K562 (cell line): Measurements from ENCODE around the gene SGMS1. TPM values are rescaled to one million over a fixed set of nuclear protein-coding genes. Genes with fewer than 3 reads are reported as not detected.
A peak's percentile ranks its signal among the peaks of the same experiment; 100 is the strongest.

Experiments
- ATAC-seq: fragments of 200-7000 bp; cut with Tn5 transposase; 3 replicates; pipeline ENCODE4 v1.9.1; 2020; ENCODE audit warnings: moderate library complexity
- BruUV-seq: library from RNA; stranded (reverse); fragments of 400-500 nt; replicated peaks from 2 replicates; lab custom pipeline; 2021; lab: Mats Ljungman, UMichigan
- CTCF ChIA-PET: fragments of 300-600 bp; formaldehyde crosslinking; extraction: SDS; loops from one replicate; lab custom pipeline; 2021; ENCODE audit warnings: low intra/inter-chr PET ratio; lab: Yijun Ruan, JAX
- POLR2A ChIA-PET: fragments of 300-600, 350-650 bp; sonication (Branson Sonifier 250); formaldehyde crosslinking; extraction: SDS; loops from one replicate; lab custom pipeline; 2021; ENCODE audit warnings: antibody characterized with exemption, inconsistent platforms; lab: Yijun Ruan, JAX
- DNase-seq, 4 experiments: peaks; one replicate each; pipeline versions ENCODE4 v3.0.0 to v3.0.0-alpha.2; 2011 to 2018; ENCODE audit warnings: low spot score in 3 of 4, mixed read lengths in 3 of 4; ENCODE audit errors: extremely low read depth in 1 of 4
- FAIRE-seq: peaks from 2 replicates; lab custom pipeline; 2011; peaks lifted over from hg19 to GRCh38; lab: Jason Lieb, UNC
- H2AFZ ChIP-seq: 2 replicates; pipeline ENCODE4 v1.6.0; 2011; ENCODE audit warnings: low read depth, low read length, control low read depth, inconsistent platforms
- H3K27ac ChIP-seq: fragments of 200-600 bp; 3 replicates; pipeline ENCODE4 v1.8.0; 2011; ENCODE audit warnings: low read depth, mild to moderate bottlenecking, control low read depth, inconsistent platforms, low read length, moderate library complexity, mixed read lengths; ENCODE audit errors: extremely low read depth
- H3K27me3 ChIP-seq, 2 experiments: fragments of 300-600 bp in 1 of 2; 2 replicates in 1 of 2; 3 replicates in 1 of 2; pipeline versions ENCODE4 v1.6.0 to v1.8.0; 2011; ENCODE audit warnings: inconsistent platforms in 2 of 2, low read length in 2 of 2, mild to moderate bottlenecking in 1 of 2, mixed read lengths in 1 of 2, moderate library complexity in 1 of 2; ENCODE audit not compliant: control insufficient read depth in 2 of 2, insufficient read depth in 2 of 2
- H3K36me3 ChIP-seq: fragments of 300-600 bp; 3 replicates; pipeline ENCODE4 v1.8.0; 2011; ENCODE audit warnings: mild to moderate bottlenecking, low read length, inconsistent platforms; ENCODE audit not compliant: control insufficient read depth, insufficient read depth
- H3K4me1 ChIP-seq, 2 experiments: fragments of 200-600 bp in 1 of 2; replicated peaks in 1 of 2; 2 replicates in 1 of 2; 3 replicates in 1 of 2; pipeline versions ENCODE4 v1.5.1 to v1.8.0; 2011; ENCODE audit warnings: inconsistent platforms in 2 of 2, low read length in 2 of 2, mild to moderate bottlenecking in 1 of 2, mixed read lengths in 1 of 2, moderate library complexity in 1 of 2; ENCODE audit not compliant: control insufficient read depth in 2 of 2, insufficient read depth in 2 of 2
- H3K4me2 ChIP-seq: 2 replicates; pipeline ENCODE4 v1.6.1; 2011; ENCODE audit warnings: low read length, control low read depth, inconsistent platforms, mixed read lengths; ENCODE audit not compliant: insufficient read depth
- H3K4me3 ChIP-seq: fragments of 200-600 bp; sonication (generic), shearing (Covaris generic); 2 replicates; pipeline ENCODE4 v1.5.1; 2016; ENCODE audit warnings: control low read depth, inconsistent platforms
- H3K79me2 ChIP-seq: fragments of 200-600 bp; 3 replicates; pipeline ENCODE4 v1.8.0; 2011; ENCODE audit warnings: low read length, inconsistent platforms; ENCODE audit not compliant: control insufficient read depth, insufficient read depth
- H3K9ac ChIP-seq, 2 experiments: 2 replicates each; pipeline versions ENCODE4 v1.6.0 to v1.6.1; 2011; ENCODE audit warnings: low read depth in 2 of 2, low read length in 2 of 2, control low read depth in 1 of 2, inconsistent platforms in 1 of 2, mild to moderate bottlenecking in 1 of 2, mixed read lengths in 1 of 2; ENCODE audit not compliant: insufficient read depth in 1 of 2
- H3K9me1 ChIP-seq: one replicate; pipeline ENCODE4 v1.6.0; 2011; ENCODE audit warnings: inconsistent platforms, mild to moderate bottlenecking, low read length, moderate library complexity; ENCODE audit not compliant: control insufficient read depth, insufficient read depth
- H3K9me3 ChIP-seq: replicated peaks from 2 replicates; pipeline ENCODE4 v1.5.1; 2011; ENCODE audit warnings: low read depth, low read length, inconsistent platforms; ENCODE audit not compliant: control insufficient read depth, insufficient read depth
- H4K20me1 ChIP-seq: replicated peaks from 2 replicates; pipeline ENCODE4 v1.6.1; 2011; ENCODE audit warnings: low read length, inconsistent platforms, mixed read lengths; ENCODE audit not compliant: control insufficient read depth, insufficient read depth
- FOSL1 ChIP-seq: fragments of 200-800 bp; sonication (Bioruptor generic); conservative IDR thresholded peaks from 2 replicates; pipeline ENCODE4 v1.6.1; 2016; ENCODE audit warnings: missing genetic modification characterization, missing compliant biosample characterization
- FOXM1 ChIP-seq, 2 experiments: fragments of 450-650 bp in 1 of 2; sonication (generic) in 1 of 2; formaldehyde crosslinking in 1 of 2; IDR thresholded peaks; 2 replicates each; pipeline versions ENCODE4 v1.6.1 to v1.9.0; 2017 to 2022; ENCODE audit warnings: low read depth in 2 of 2, mild to moderate bottlenecking in 2 of 2, missing genetic modification reagents in 1 of 2, moderate library complexity in 1 of 2
- HDAC1 ChIP-seq, 2 experiments: fragments of 450-650 bp; IDR thresholded peaks; 2 replicates each; pipeline ENCODE4 v1.6.1; 2016 to 2017; ENCODE audit warnings: inconsistent platforms in 1 of 2, mild to moderate bottlenecking in 1 of 2, moderate library complexity in 1 of 2
- JUND ChIP-seq, 2 experiments: IDR thresholded peaks; 2 replicates in 1 of 2; 3 replicates in 1 of 2; pipeline ENCODE4 v1.6.1; 2011; ENCODE audit warnings: borderline replicate concordance in 2 of 2, low read depth in 2 of 2, low read length in 2 of 2, improper control_type of control experiment in 1 of 2, missing biosample characterization in 1 of 2, missing genetic modification characterization in 1 of 2, missing genetic modification reagents in 1 of 2
- MEIS2 ChIP-seq: fragments of 450-650 bp; IDR thresholded peaks from 2 replicates; pipeline ENCODE4 v1.6.1; 2014; ENCODE audit warnings: mild to moderate bottlenecking; ENCODE audit not compliant: partially characterized antibody
- NFE2 ChIP-seq: IDR thresholded peaks from 2 replicates; pipeline ENCODE4 v1.6.1; 2014; ENCODE audit warnings: antibody characterized with exemption, low read depth
- PHB2 ChIP-seq: fragments of 450-650 bp; IDR thresholded peaks from 2 replicates; pipeline ENCODE4 v1.6.1; 2017; ENCODE audit warnings: low read depth
- PKNOX1 ChIP-seq: fragments of 450-650 bp; IDR thresholded peaks from 2 replicates; pipeline ENCODE4 v1.6.1; 2016
- SMARCA4 ChIP-seq: fragments of 450-650 bp; IDR thresholded peaks from 2 replicates; pipeline ENCODE4 v1.6.1; 2016
- TEAD1 ChIP-seq, 2 experiments: fragments of 450-650 bp in 1 of 2; sonication (generic) in 1 of 2; formaldehyde crosslinking; IDR thresholded peaks; 2 replicates each; pipeline versions ENCODE4 v1.4.0 to v1.8.0; 2020 to 2022; ENCODE audit warnings: mild to moderate bottlenecking in 2 of 2, missing genetic modification reagents in 1 of 2
- ZNF282 ChIP-seq: sonication (generic); formaldehyde crosslinking; IDR thresholded peaks from 2 replicates; pipeline ENCODE4 v1.8.1; 2023; ENCODE audit warnings: missing genetic modification reagents
- ZNF444 ChIP-seq: fragments of 250-450 bp; sonication (Bioruptor Pico); IDR thresholded peaks from 2 replicates; pipeline ENCODE4 v1.4.0; 2020; ENCODE audit warnings: mild to moderate bottlenecking, moderate library complexity
- in situ Hi-C: fragments of 300-500 bp; cut with MboI; formaldehyde crosslinking; loops from 4 replicates; pipeline ENCODE4 v1.15.0; 2018; ENCODE audit warnings: inconsistent platforms, mixed read lengths
- intact Hi-C: fragments of 100-400 bp; cut with micrococcal nuclease; formaldehyde crosslinking; loops from 2 replicates; pipeline ENCODE4 v1.14.2; 2022
- polyA plus RNA-seq, 8 experiments: library from polyadenylated mRNA; depleted of rRNA in 4 of 8; stranded (reverse) in 5 of 8; unstranded in 3 of 8; fragments of >200 nt; fragmentation: Nextera tagmentation in 2 of 8; fragmentation: Illumina TruSeq in 1 of 8; extraction: Ambion mirVana in 2 of 8; extraction: Trizol in 1 of 8; gene quantifications; 2 replicates each; pipeline versions ENCODE4 v1.2.1 to v1.2.3, GENCODE V29; 2011 to 2014; ENCODE audit warnings: inconsistent platforms in 1 of 8, missing spikeins in 1 of 8
- total RNA-seq, 7 experiments: library from RNA; depleted of rRNA in 6 of 7; stranded (reverse); fragments of >200 nt in 6 of 7; fragmentation: Illumina TruSeq in 2 of 7; extraction: Trizol in 2 of 7; gene quantifications; 2 replicates each; pipeline versions ENCODE4 v1.2.1 to v1.2.3, GENCODE V29; 2011 to 2021; ENCODE audit warnings: low replicate concordance in 1 of 7

The SGMS1 gene
- total and polyA plus RNA-seq, 9 of the 15 experiments (the other 6 are each of a cell fraction or from before 2014, with no cell fraction given): 22.6 to 232 (median 82.2) TPM

GRCh38 chr10:50497758-50498157, 126.0 kb downstream of the SGMS1 start:
- Histone ChIP-seq H3K4me3 (no peak overlapping the region), H2AFZ (no peak overlapping the region), H4K20me1 (no peaks in the 10 kb centered on the region), H3K9ac (no peak overlapping the region), H3K4me2 (no peak overlapping the region), H3K4me1 (peaks cover 3 to 17% of the 10 kb centered on the region in 2 experiments; a peak in 3 of 5 replicates), H3K9me1 (no peaks in the 10 kb centered on the region), H3K36me3 (no peaks in the 10 kb centered on the region; the same call in 2 of the 3 replicates), H3K79me2 (peaks cover 36% of the 10 kb centered on the region), H3K27me3 (no peaks in the 10 kb centered on the region)
- no TSS peak for BruUV-seq
- FAIRE-seq (no peak), DNase-seq (peak in 2 of 4 experiments; percentile 19 to 23), ATAC-seq (peak; percentile 62)
- ChIA-PET POLR2A (interaction anchor here (0.9 kb wide), 1 partner anchor 24 kb away, joined by 3 read pairs; no protein-coding TSS in a partner anchor), CTCF (no interaction called here)
- in situ Hi-C loops: no loop called here
- intact Hi-C loops: no loop called here
- TF ChIP-seq ZNF444 (no peak), FOSL1 (peak; percentile 58), ZNF282 (CRISPR knock-in tag) (no peak), PKNOX1 (peak; percentile 45), HDAC1 (IDR thresholded peaks at IDR 0.05) (no peak), TEAD1 (CRISPR knock-in tag; IDR thresholded peaks at IDR 0.05) (no peak), PHB2 (no peak), SMARCA4 (0 out of 2 replicates have a peak, but pooled peaks have one; percentile 25), FOXM1 (IDR thresholded peaks at IDR 0.05; ENCODE audit: low read depth) (peak; percentile 40; the same call in 1 of the 2 replicates), FOXM1 (CRISPR knock-in tag; IDR thresholded peaks at IDR 0.05; ENCODE audit: low read depth) (no peak), NFE2 (no peak), JUND (IDR thresholded peaks at IDR 0.05; ENCODE audit: borderline replicate concordance, low read depth, low read length) (peak; percentile 50; the same call in 1 of the 2 replicates), JUND (tag; IDR thresholded peaks at IDR 0.05; ENCODE audit: borderline replicate concordance, low read depth, low read length) (peak; percentile 27; the same call in 1 of the 3 replicates), MEIS2 (peak; percentile 49)
- TF ChIP-seq, all 486 proteins: peak for 6
- Histone ChIP-seq H3K27ac (peak overlapping the region; percentile 71; the same call in 1 of the 3 replicates), H3K9me3 (no peaks in the 10 kb centered on the region)
